ENCODE results near the gene MEI1. TPM values are rescaled to one million over a fixed set of nuclear protein-coding genes. Genes with fewer than 3 reads are reported as not detected.
A peak's percentile ranks its signal among the peaks of the same experiment; 100 is the strongest.

MEI1 gene
- total RNA-seq, 1 experiment from 2014 or later: 0.35 TPM

DNA sequence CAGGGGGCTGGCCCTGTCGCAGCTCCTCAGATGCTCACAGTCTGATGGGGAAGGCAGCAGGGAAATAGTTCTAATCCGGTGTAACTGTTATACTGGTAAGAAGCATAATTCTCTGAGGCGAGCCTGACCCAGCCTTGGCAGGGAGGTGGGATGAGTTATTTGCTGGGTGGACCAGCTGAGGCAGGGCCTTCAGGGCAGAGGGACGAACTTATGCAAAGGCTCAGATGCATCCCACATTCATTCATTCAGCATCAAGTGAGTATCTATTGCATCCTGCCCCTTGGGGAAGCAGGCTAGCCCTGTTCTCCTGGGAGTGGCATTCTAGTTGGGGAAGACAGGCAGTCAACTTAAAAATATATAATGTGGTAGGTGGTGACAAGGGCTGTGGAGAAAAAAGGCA is 120.0 kb downstream of the MEI1 start (continued):
- TF ChIP-seq, protein P1, sequence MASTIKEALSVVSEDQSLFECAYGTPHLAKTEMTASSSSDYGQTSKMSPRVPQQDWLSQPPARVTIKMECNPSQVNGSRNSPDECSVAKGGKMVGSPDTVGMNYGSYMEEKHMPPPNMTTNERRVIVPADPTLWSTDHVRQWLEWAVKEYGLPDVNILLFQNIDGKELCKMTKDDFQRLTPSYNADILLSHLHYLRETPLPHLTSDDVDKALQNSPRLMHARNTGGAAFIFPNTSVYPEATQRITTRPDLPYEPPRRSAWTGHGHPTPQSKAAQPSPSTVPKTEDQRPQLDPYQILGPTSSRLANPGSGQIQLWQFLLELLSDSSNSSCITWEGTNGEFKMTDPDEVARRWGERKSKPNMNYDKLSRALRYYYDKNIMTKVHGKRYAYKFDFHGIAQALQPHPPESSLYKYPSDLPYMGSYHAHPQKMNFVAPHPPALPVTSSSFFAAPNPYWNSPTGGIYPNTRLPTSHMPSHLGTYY (CRISPR knock-in tag; IDR thresholded peaks at IDR 0.05): no peak
- TF ChIP-seq, protein P2, sequence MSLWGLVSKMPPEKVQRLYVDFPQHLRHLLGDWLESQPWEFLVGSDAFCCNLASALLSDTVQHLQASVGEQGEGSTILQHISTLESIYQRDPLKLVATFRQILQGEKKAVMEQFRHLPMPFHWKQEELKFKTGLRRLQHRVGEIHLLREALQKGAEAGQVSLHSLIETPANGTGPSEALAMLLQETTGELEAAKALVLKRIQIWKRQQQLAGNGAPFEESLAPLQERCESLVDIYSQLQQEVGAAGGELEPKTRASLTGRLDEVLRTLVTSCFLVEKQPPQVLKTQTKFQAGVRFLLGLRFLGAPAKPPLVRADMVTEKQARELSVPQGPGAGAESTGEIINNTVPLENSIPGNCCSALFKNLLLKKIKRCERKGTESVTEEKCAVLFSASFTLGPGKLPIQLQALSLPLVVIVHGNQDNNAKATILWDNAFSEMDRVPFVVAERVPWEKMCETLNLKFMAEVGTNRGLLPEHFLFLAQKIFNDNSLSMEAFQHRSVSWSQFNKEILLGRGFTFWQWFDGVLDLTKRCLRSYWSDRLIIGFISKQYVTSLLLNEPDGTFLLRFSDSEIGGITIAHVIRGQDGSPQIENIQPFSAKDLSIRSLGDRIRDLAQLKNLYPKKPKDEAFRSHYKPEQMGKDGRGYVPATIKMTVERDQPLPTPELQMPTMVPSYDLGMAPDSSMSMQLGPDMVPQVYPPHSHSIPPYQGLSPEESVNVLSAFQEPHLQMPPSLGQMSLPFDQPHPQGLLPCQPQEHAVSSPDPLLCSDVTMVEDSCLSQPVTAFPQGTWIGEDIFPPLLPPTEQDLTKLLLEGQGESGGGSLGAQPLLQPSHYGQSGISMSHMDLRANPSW (CRISPR knock-in tag; conservative IDR thresholded peaks at IDR 0.05; ENCODE audit: low read depth): no peak

DNA sequence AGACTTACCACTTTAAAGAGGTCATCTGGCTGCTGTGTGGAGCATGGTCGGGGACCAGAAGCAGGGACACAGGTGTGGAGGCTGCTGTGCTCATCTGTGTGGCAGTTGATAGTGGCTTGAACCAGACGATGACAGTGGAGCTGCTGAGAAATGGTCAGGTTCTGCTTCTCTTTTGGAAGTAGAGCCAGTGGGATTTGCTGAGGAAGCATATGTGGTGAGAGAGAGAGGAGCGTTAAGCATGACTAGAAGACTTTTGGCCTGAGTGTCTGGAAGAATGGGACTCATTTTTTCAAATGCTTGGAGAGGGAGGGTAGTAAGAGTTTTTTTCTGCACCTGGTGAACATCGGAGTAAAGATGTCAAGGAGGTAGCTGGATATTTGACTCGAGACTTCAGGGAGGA is 121.1 kb downstream of the MEI1 start:
- ATAC-seq: no peak
- no peak for DNase-seq (ENCODE audit: low spot score)
- Mint-ChIP-seq H3K27me3 (ENCODE audit: low read depth) (no peaks in the 10 kb centered on the region; the same call in 1 of the 2 replicates), H3K4me3 (no peak overlapping the region), H3K9me3 (no peaks in the 10 kb centered on the region), H3K27ac (peak overlapping the region; percentile 20), H3K4me1 (peaks cover 25% of the 10 kb centered on the region), H3K36me3 (peaks cover 8% of the 10 kb centered on the region)
- POLR2A ChIA-PET: no interaction called here
- CTCF ChIA-PET: interaction anchor here (0.8 to 0.9 kb wide), 2 partner anchors 20 to 74 kb away, joined by 3 to 4 read pairs; partner anchors contain the start of gene CCDC134
- TF ChIP-seq TP53 (CRISPR knock-in tag; IDR thresholded peaks at IDR 0.05): no peak
- TF ChIP-seq ZNF263 (CRISPR knock-in tag; IDR thresholded peaks at IDR 0.05; ENCODE audit: low read depth): no peak
- no peak for TF ChIP-seq TEAD1 (CRISPR knock-in tag; IDR thresholded peaks at IDR 0.05)
- no peak for TF ChIP-seq FOXK1 (CRISPR knock-in tag; IDR thresholded peaks at IDR 0.05)
- TF ChIP-seq SOX15 (CRISPR knock-in tag; IDR thresholded peaks at IDR 0.05): no peak
- TF ChIP-seq, protein P3, sequence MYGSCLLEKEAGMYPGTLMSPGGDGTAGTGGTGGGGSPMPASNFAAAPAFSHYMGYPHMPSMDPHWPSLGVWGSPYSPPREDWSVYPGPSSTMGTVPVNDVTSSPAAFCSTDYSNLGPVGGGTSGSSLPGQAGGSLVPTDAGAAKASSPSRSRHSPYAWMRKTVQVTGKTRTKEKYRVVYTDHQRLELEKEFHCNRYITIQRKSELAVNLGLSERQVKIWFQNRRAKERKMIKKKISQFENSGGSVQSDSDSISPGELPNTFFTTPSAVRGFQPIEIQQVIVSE (CRISPR knock-in tag; IDR thresholded peaks at IDR 0.05; ENCODE audit: borderline replicate concordance): no peak
- TF ChIP-seq, protein P4, sequence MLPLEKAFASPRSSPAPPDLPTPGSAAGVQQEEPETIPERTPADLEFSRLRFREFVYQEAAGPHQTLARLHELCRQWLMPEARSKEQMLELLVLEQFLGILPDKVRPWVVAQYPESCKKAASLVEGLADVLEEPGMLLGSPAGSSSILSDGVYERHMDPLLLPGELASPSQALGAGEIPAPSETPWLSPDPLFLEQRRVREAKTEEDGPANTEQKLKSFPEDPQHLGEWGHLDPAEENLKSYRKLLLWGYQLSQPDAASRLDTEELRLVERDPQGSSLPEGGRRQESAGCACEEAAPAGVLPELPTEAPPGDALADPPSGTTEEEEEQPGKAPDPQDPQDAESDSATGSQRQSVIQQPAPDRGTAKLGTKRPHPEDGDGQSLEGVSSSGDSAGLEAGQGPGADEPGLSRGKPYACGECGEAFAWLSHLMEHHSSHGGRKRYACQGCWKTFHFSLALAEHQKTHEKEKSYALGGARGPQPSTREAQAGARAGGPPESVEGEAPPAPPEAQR (CRISPR knock-in tag; IDR thresholded peaks at IDR 0.05): no peak
- TF ChIP-seq ETV6 (CRISPR knock-in tag; IDR thresholded peaks at IDR 0.05): no peak
- TF ChIP-seq, protein P5, sequence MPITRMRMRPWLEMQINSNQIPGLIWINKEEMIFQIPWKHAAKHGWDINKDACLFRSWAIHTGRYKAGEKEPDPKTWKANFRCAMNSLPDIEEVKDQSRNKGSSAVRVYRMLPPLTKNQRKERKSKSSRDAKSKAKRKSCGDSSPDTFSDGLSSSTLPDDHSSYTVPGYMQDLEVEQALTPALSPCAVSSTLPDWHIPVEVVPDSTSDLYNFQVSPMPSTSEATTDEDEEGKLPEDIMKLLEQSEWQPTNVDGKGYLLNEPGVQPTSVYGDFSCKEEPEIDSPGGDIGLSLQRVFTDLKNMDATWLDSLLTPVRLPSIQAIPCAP (CRISPR knock-in tag; IDR thresholded peaks at IDR 0.05): no peak
- TF ChIP-seq, protein P1 (CRISPR knock-in tag; IDR thresholded peaks at IDR 0.05): no peak
- no peak for TF ChIP-seq ELF4 (CRISPR knock-in tag; IDR thresholded peaks at IDR 0.05; ENCODE audit: low read depth)
- TF ChIP-seq ZNF138 (CRISPR knock-in tag; conservative IDR thresholded peaks at IDR 0.05): no peak
- TF ChIP-seq ZNF396 (CRISPR knock-in tag; IDR thresholded peaks at IDR 0.05; ENCODE audit: borderline replicate concordance): no peak
- no peak for TF ChIP-seq ZNF317 (CRISPR knock-in tag; IDR thresholded peaks at IDR 0.05; ENCODE audit: borderline replicate concordance, low read depth)
- TF ChIP-seq, protein P6, sequence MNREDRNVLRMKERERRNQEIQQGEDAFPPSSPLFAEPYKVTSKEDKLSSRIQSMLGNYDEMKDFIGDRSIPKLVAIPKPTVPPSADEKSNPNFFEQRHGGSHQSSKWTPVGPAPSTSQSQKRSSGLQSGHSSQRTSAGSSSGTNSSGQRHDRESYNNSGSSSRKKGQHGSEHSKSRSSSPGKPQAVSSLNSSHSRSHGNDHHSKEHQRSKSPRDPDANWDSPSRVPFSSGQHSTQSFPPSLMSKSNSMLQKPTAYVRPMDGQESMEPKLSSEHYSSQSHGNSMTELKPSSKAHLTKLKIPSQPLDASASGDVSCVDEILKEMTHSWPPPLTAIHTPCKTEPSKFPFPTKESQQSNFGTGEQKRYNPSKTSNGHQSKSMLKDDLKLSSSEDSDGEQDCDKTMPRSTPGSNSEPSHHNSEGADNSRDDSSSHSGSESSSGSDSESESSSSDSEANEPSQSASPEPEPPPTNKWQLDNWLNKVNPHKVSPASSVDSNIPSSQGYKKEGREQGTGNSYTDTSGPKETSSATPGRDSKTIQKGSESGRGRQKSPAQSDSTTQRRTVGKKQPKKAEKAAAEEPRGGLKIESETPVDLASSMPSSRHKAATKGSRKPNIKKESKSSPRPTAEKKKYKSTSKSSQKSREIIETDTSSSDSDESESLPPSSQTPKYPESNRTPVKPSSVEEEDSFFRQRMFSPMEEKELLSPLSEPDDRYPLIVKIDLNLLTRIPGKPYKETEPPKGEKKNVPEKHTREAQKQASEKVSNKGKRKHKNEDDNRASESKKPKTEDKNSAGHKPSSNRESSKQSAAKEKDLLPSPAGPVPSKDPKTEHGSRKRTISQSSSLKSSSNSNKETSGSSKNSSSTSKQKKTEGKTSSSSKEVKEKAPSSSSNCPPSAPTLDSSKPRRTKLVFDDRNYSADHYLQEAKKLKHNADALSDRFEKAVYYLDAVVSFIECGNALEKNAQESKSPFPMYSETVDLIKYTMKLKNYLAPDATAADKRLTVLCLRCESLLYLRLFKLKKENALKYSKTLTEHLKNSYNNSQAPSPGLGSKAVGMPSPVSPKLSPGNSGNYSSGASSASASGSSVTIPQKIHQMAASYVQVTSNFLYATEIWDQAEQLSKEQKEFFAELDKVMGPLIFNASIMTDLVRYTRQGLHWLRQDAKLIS (CRISPR knock-in tag; IDR thresholded peaks at IDR 0.05; ENCODE audit: borderline replicate concordance): no peak
- no peak for TF ChIP-seq GRHL2 (CRISPR knock-in tag; IDR thresholded peaks at IDR 0.05; ENCODE audit: insufficient replicate concordance, severe bottlenecking)

All from WTC11 (cell line).